Type B pancreatic cell (in vitro differentiated cells): Measurements from ENCODE around the gene BCAS3. TPM values are rescaled to one million over a fixed set of nuclear protein-coding genes. Genes with fewer than 3 reads are reported as not detected.
A peak's percentile ranks its signal among the peaks of the same experiment; 100 is the strongest.

Experiments
- DNase-seq: peaks from one replicate; pipeline ENCODE4 v3.0.0; 2021; ENCODE audit warnings: mixed read lengths; ENCODE audit not compliant: unreplicated experiment; ENCODE audit errors: extremely low spot score
- H3K27ac Mint-ChIP-seq: 2 replicates; pipeline ENCODE4 v1.8.0; 2021; ENCODE audit warnings: mild to moderate bottlenecking, mixed read lengths
- H3K27me3 Mint-ChIP-seq: 2 replicates; pipeline ENCODE4 v1.8.0; 2021; ENCODE audit warnings: mixed read lengths
- H3K36me3 Mint-ChIP-seq: 2 replicates; pipeline ENCODE4 v1.8.0; 2021; ENCODE audit warnings: mixed read lengths
- H3K4me1 Mint-ChIP-seq: one replicate; pipeline ENCODE4 v1.8.0; 2021; ENCODE audit warnings: mixed read lengths; ENCODE audit not compliant: unreplicated experiment
- H3K4me3 Mint-ChIP-seq: 2 replicates; pipeline ENCODE4 v1.8.0; 2021; ENCODE audit warnings: mild to moderate bottlenecking, mixed read lengths
- H3K9me3 Mint-ChIP-seq: 2 replicates; pipeline ENCODE4 v1.8.0; 2021; ENCODE audit warnings: mixed read lengths
- CTCF ChIP-seq: fragments of 200-600 bp; sonication (generic); conservative IDR thresholded peaks from 2 replicates; pipeline ENCODE4 v1.5.0; 2021; ENCODE audit warnings: antibody characterized with exemption, mild to moderate bottlenecking
- total RNA-seq: library from RNA; stranded (reverse); gene quantifications from 2 replicates; pipeline ENCODE4 v1.2.1, GENCODE V29; 2021; ENCODE audit warnings: low replicate concordance

Gene BCAS3
- total RNA-seq, 1 donor from 2014 or later, result 23.0 TPM

DNA sequence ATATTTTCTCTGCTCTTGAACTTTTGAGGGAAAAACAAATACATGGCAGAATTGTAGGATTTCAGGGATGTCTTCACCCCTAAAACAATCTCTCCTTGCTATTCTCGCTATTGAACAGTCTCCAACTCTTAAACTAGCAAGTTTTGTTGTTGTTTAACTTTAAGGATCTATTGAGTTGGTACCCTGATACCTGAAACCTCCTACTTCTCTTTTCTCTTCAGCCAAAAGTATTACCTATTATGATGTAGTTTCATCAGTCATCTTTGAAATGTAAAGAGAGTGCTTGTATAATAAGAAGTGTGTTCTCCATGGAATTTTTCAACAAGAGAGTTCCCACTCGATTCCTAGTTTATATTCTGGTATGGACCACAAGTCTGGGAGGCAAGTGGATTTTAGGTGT lies 510.4 kb downstream of the BCAS3 start:
- TF ChIP-seq CTCF, result no peak
- Mint-ChIP-seq H3K27ac (no peak overlapping the region), H3K36me3 (peaks cover 9% of the 10 kb centered on the region), H3K4me3 (no peak overlapping the region), H3K4me1 (peaks cover 28% of the 10 kb centered on the region), H3K27me3 (no peaks in the 10 kb centered on the region), H3K9me3 (peaks cover 4% of the 10 kb centered on the region)
- DNase-seq, result no peak

DNA sequence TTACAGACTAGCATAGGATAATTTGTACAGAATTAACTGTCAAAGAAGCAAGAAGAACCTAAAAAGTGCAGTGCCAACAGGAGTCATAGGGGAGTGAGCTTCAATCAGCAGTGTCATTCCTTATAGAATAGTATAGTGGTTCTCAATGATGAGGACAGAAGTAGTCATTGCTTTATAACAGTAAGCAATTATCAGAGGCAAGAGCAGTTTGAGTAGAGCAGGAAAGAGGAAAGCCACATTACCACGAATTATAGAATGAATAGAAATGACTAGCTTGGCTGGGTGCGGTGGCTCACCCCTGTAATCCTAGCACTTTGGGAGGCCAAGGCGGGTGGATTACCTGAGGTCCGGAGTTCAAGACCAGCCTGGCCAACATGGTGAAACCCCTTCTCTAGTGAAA lies 512.3 kb downstream of the BCAS3 start:
- Mint-ChIP-seq H3K4me3 (no peak overlapping the region), H3K9me3 (peaks cover 4% of the 10 kb centered on the region), H3K27ac (no peak overlapping the region), H3K36me3 (peaks cover 9% of the 10 kb centered on the region), H3K27me3 (no peaks in the 10 kb centered on the region), H3K4me1 (peaks cover 27% of the 10 kb centered on the region)
- DNase-seq, result no peak
- no peak for TF ChIP-seq CTCF

DNA sequence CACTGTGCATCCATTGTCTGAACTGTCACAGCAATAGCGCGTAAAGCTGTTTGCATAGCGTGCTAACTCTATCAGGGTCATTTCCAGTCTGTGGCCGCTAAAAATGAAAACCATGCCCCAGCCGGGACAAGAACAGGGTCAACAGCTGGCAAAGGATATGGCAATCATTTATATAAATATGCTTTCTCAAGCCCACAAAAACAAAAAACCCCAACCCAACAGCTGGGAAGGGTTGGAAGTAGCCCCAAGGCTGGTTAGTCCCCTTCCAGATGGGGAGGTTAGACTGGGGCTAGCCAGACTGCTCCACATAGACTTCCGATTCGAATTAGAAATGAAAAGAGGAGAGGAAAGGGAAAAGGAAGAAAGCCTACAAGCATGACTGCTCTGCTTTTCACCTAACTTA lies 518.7 kb downstream of the BCAS3 start:
- H3K27me3 Mint-ChIP-seq, result no peaks in the 10 kb centered on the region

DNA sequence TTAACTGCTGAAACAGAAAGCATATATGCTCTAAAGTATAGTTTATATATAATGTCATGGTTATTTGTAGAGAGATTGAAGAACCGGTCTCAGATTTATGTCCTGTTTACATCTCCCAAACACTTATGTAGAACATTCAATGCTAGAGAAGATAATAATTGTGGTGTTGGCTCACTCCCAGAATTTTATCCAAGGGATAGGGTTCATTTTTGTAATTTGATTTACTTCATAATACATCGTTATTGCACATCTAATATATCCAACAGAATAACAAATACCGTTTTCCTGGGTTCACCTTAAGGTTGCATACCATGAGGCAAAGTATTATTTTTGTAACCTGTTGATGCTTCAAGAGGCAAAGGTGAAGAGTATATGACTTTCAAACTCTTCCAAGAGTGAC lies 519.1 kb downstream of the BCAS3 start:
- no peaks in the 10 kb centered on the region for H3K36me3 Mint-ChIP-seq
- TF ChIP-seq CTCF, result no peak
- no peaks in the 10 kb centered on the region for H3K27me3 Mint-ChIP-seq
- no peaks in the 10 kb centered on the region for H3K9me3 Mint-ChIP-seq
- peaks cover 36% of the 10 kb centered on the region for H3K4me1 Mint-ChIP-seq
- DNase-seq, result no peak
- no peak overlapping the region for H3K27ac Mint-ChIP-seq
- H3K4me3 Mint-ChIP-seq, result no peak overlapping the region

More for the DNA sequence above, 518.7 kb downstream of the BCAS3 start:
- H3K9me3 Mint-ChIP-seq, result no peaks in the 10 kb centered on the region
- H3K4me3 Mint-ChIP-seq, result peak overlapping the region; percentile 47
- DNase-seq, result no peak
- H3K27ac Mint-ChIP-seq, result no peak overlapping the region
- H3K4me1 Mint-ChIP-seq, result peaks cover 33% of the 10 kb centered on the region
- TF ChIP-seq CTCF, result no peak
- no peaks in the 10 kb centered on the region for H3K36me3 Mint-ChIP-seq

DNA sequence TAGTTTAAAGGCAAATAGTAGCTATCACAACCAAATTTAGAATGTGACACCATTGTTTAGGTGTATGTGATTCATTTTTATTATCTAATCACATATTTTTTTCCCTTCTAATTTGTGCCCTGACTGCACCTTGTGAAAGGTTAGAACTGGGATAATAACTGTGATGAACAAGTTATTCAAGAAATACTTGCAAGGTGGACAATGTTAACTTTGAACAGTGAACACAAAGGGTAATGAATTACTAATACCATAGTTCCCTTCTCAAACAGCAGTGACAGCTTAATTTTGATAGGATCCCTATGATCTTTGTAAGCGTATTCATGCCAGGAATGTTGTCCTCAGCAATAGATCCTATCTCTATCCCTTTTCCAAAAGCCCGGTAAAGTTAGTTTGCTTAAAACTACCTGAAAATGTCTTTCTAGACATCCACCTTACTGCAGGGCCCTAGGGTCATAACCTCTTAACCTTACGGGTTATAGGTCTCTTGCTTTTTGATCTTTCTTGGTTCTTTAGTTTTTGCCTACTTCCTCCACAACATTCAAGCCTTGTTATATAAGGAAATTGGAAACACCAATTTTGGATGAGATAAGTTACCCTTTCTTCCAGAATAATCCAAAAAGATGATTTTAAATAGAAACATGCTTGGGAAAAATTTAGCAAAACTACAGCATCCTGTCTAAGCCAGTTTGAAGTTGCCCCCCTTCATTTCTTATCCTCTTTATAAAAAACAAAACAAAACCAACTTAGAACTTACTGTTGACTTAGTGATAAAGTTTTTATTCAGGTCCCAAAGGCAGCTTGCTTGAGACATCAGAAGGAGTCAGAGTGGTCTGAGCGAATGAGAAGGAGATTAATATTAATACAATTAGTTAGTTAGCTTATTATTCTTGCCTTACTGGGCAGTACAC lies 522.0 kb downstream of the BCAS3 start:
- Mint-ChIP-seq H3K27ac (peak overlapping the region; percentile 74), H3K9me3 (no peaks in the 10 kb centered on the region), H3K4me1 (peaks cover 45% of the 10 kb centered on the region), H3K27me3 (no peaks in the 10 kb centered on the region), H3K4me3 (no peak overlapping the region), H3K36me3 (no peaks in the 10 kb centered on the region)
- DNase-seq, result no peak
- TF ChIP-seq CTCF, result no peak
